ENCODE results near the gene FUT3.
"Not testable (repeated sequence)": the region's sequence is repeated elsewhere in the genome, so short reads cannot be mapped to it uniquely, and the experiment has no call there.

Gene FUT3

GRCh38 chr19:5848621-5849020 is 2.6 kb downstream of the FUT3 start:
- not testable (repeated sequence) for DNase-seq (ENCODE audit: low read depth in 2 of 3, low spot score in 2 of 3)

GRCh38 chr19:5847846-5848245 is 3.4 kb downstream of the FUT3 start:
- DNase-seq (ENCODE audit: low read depth in 2 of 3, low spot score in 2 of 3): not testable (repeated sequence)

GRCh38 chr19:5844456-5845433 is 6.5 kb downstream of the FUT3 start:
- no peak for DNase-seq (ENCODE audit: low read depth in 2 of 3, low spot score in 2 of 3)

GRCh38 chr19:5843295-5843927 is 7.8 kb downstream of the FUT3 start:
- no peak for DNase-seq (ENCODE audit: low read depth in 2 of 3, low spot score in 2 of 3)

- DNase-seq (ENCODE audit: low read depth in 2 of 3, low spot score in 2 of 3): not testable (repeated sequence)
Observed at GRCh38 chr19:5841735-5842111, 9.5 kb downstream of the FUT3 start.

- no peak for DNase-seq (ENCODE audit: low read depth in 2 of 3, low spot score in 2 of 3)
Observed at GRCh38 chr19:5839065-5840017, 11.9 kb downstream of the FUT3 start, which contains the start of gene FUT6. Gene FUT6, minus strand, starts transcription at chr19:5839702. Its CDS starts 7,135 bp downstream, at chr19:5832567.

GRCh38 chr19:5838353-5839064 is 12.7 kb downstream of the FUT3 start:
- no peak for DNase-seq (ENCODE audit: low read depth in 2 of 3, low spot score in 2 of 3)

- DNase-seq (ENCODE audit: low read depth in 2 of 3, low spot score in 2 of 3): no peak
Observed at GRCh38 chr19:5837761-5838352, 13.4 kb downstream of the FUT3 start.

- no peak for DNase-seq (ENCODE audit: low read depth in 2 of 3, low spot score in 2 of 3)
Observed at GRCh38 chr19:5832527-5833216, 18.6 kb downstream of the FUT3 start.

GRCh38 chr19:5832061-5832460 is 19.2 kb downstream of the FUT3 start:
- no peak for DNase-seq (ENCODE audit: low read depth in 2 of 3, low spot score in 2 of 3)

GRCh38 chr19:5831159-5831558 is 20.1 kb downstream of the FUT3 start:
- DNase-seq (ENCODE audit: low read depth in 2 of 3, low spot score in 2 of 3): no peak

GRCh38 chr19:5829567-5830310 is 21.5 kb downstream of the FUT3 start:
- no peak for DNase-seq (ENCODE audit: low read depth in 2 of 3, low spot score in 2 of 3)

GRCh38 chr19:5828661-5829566 is 22.3 kb downstream of the FUT3 start:
- no peak for DNase-seq (ENCODE audit: low read depth in 2 of 3, low spot score in 2 of 3)

- DNase-seq (ENCODE audit: low read depth in 2 of 3, low spot score in 2 of 3): peak; percentile 90 to 97 (median 96)
Observed at GRCh38 chr19:5827891-5828660, 23.2 kb downstream of the FUT3 start.

- DNase-seq (ENCODE audit: low read depth in 2 of 3, low spot score in 2 of 3): no peak
Observed at GRCh38 chr19:5827342-5827890, 23.8 kb downstream of the FUT3 start.

- DNase-seq (ENCODE audit: low read depth in 2 of 3, low spot score in 2 of 3): no peak
Observed at GRCh38 chr19:5826531-5827341, 24.5 kb downstream of the FUT3 start.

Measured in activated CD8-positive, alpha-beta memory T cell treated with anti-CD3 and anti-CD28 coated beads for 48 hours (primary cell).